HEK293 (cell line): Measurements from ENCODE around the gene TAP2.

Experiments used
- CTCF ChIA-PET: fragments of 350-600 bp; formaldehyde crosslinking; extraction: SDS; loops from one replicate; lab custom pipeline; 2021; ENCODE audit warnings: antibody characterized with exemption; lab: Yijun Ruan, JAX
- POLR2A ChIA-PET: fragments of 300-600 bp; formaldehyde crosslinking; extraction: SDS; loops from one replicate; lab custom pipeline; 2020; ENCODE audit warnings: antibody characterized with exemption, inconsistent platforms; lab: Yijun Ruan, JAX
- H3K27ac ChIP-seq: fragments of 200-500 bp; sonication (Bioruptor generic); 2 replicates; pipeline ENCODE4 v1.5.1; 2014; ENCODE audit warnings: low read depth, low read length, control low read depth, inconsistent platforms; ENCODE audit errors: extremely low read depth
- H3K36me3 ChIP-seq, 2 experiments: fragments of 200-500 bp in 1 of 2; sonication (Bioruptor generic) in 1 of 2; 1 replicate in 1 of 2; 2 replicates in 1 of 2; pipeline ENCODE4 v1.5.1; 2014 to 2017; ENCODE audit warnings: inconsistent platforms in 2 of 2, low read length in 2 of 2; ENCODE audit not compliant: control insufficient read depth in 2 of 2, insufficient read depth in 1 of 2
- H3K4me1 ChIP-seq: fragments of 200-500 bp; sonication (Bioruptor generic); 2 replicates; pipeline ENCODE4 v1.5.1; 2014; ENCODE audit warnings: mild to moderate bottlenecking, low read length, inconsistent platforms; ENCODE audit not compliant: control insufficient read depth, insufficient read depth
- H3K4me3 ChIP-seq: 2 replicates; pipeline ENCODE4 v1.5.1; 2011; ENCODE audit warnings: low read depth, mild to moderate bottlenecking, control low read depth, low read length, moderate library complexity
- H3K9me3 ChIP-seq: fragments of 200-500 bp; sonication (Bioruptor generic); 2 replicates; pipeline ENCODE4 v1.5.1; 2014; ENCODE audit warnings: low read depth, low read length, inconsistent platforms; ENCODE audit not compliant: control insufficient read depth, insufficient read depth
- MEIS1 ChIP-seq: sonication (generic); formaldehyde crosslinking; IDR thresholded peaks from 2 replicates; pipeline ENCODE4 v1.8.1; 2022; ENCODE audit warnings: missing genetic modification reagents, mild to moderate bottlenecking, borderline replicate concordance
- RBAK ChIP-seq: fragments of 450-650 bp; formaldehyde crosslinking; IDR thresholded peaks from 2 replicates; pipeline ENCODE4 v1.5.1; 2016; ENCODE audit warnings: missing biosample characterization, missing genetic modification characterization
- ZIC2 ChIP-seq: fragments of 450-650 bp; formaldehyde crosslinking; IDR thresholded peaks from 2 replicates; pipeline ENCODE4 v1.5.1; 2016; ENCODE audit warnings: missing biosample characterization, missing genetic modification characterization
- ZNF121 ChIP-seq: fragments of 450-650 bp; formaldehyde crosslinking; IDR thresholded peaks from 2 replicates; pipeline ENCODE4 v1.5.1; 2016; ENCODE audit warnings: missing biosample characterization, missing genetic modification characterization
- ZNF354C ChIP-seq: fragments of 450-650 bp; formaldehyde crosslinking; IDR thresholded peaks from 2 replicates; pipeline ENCODE4 v1.5.1; 2016; ENCODE audit warnings: missing biosample characterization, missing genetic modification characterization, low read depth, borderline replicate concordance
- ZNF366 ChIP-seq: fragments of 450-650 bp; formaldehyde crosslinking; conservative IDR thresholded peaks from 2 replicates; pipeline ENCODE4 v1.5.1; 2016; ENCODE audit warnings: missing biosample characterization, missing genetic modification characterization
- ZNF394 ChIP-seq: fragments of 450-650 bp; formaldehyde crosslinking; IDR thresholded peaks from 2 replicates; pipeline ENCODE4 v1.5.1; 2016; ENCODE audit warnings: missing biosample characterization, missing genetic modification characterization, mild to moderate bottlenecking, moderate library complexity, borderline replicate concordance
- ZNF48 ChIP-seq: fragments of 450-650 bp; formaldehyde crosslinking; IDR thresholded peaks from 2 replicates; pipeline ENCODE4 v1.5.1; 2016; ENCODE audit warnings: missing biosample characterization, missing genetic modification characterization
- ZNF548 ChIP-seq: fragments of 450-650 bp; formaldehyde crosslinking; IDR thresholded peaks from 2 replicates; pipeline ENCODE4 v1.5.1; 2016; ENCODE audit warnings: missing biosample characterization, missing genetic modification characterization
- ZNF571 ChIP-seq: fragments of 450-650 bp; formaldehyde crosslinking; IDR thresholded peaks from 2 replicates; pipeline ENCODE4 v1.5.0; 2017; ENCODE audit warnings: missing biosample characterization, missing genetic modification characterization
- ZNF600 ChIP-seq: fragments of 450-650 bp; formaldehyde crosslinking; IDR thresholded peaks from 2 replicates; pipeline ENCODE4 v1.5.1; 2016; ENCODE audit warnings: missing biosample characterization, missing genetic modification characterization
- ZNF626 ChIP-seq: fragments of 450-650 bp; sonication (Bioruptor Pico); formaldehyde crosslinking; IDR thresholded peaks from 2 replicates; pipeline ENCODE4 v1.5.1; 2018; ENCODE audit warnings: missing biosample characterization, missing genetic modification characterization, inconsistent platforms
- TF ChIP-seq, protein P1 (sequence below): fragments of 450-650 bp; formaldehyde crosslinking; IDR thresholded peaks from 2 replicates; pipeline ENCODE4 v1.5.1; 2017; ENCODE audit warnings: missing biosample characterization, missing genetic modification characterization
- TF ChIP-seq, protein P2 (sequence below): fragments of 450-650 bp; formaldehyde crosslinking; IDR thresholded peaks from 2 replicates; pipeline ENCODE4 v1.5.1; 2017; ENCODE audit warnings: missing biosample characterization, mild to moderate bottlenecking, missing genetic modification characterization, moderate library complexity
- TF ChIP-seq, protein P3 (sequence below): fragments of 450-650 bp; formaldehyde crosslinking; IDR thresholded peaks from 2 replicates; pipeline ENCODE4 v1.5.1; 2016; ENCODE audit warnings: missing biosample characterization, missing genetic modification characterization

The TAP2 gene

DNA sequence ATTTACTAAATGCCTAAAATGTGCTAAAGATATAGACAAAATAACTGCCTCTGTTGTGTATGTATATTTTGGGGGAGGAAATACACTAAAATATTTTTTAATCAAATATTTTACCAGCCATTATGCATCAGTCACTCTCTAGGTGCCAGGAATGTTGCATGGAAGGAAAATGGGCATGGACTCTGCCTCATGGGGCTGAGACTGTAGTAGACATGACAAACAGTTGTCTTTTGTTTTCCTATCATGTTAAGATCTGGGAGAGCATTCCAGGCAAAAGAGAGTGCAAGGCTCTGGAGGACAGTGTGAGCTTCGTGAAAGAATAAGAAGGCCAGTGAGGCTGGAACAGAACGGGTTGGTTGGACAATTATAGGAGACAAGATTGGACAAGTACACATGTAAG, 48.2 kb downstream of the TAP2 start:
- no peak overlapping the region for H3K27ac ChIP-seq
- POLR2A ChIA-PET: no interaction called here
- TF ChIP-seq RBAK (tag by site-specific recombination) (no peak), ZIC2 (tag by site-specific recombination) (no peak), ZNF354C (tag by site-specific recombination) (no peak), ZNF626 (tag by site-specific recombination) (no peak), ZNF394 (no peak), ZNF571 (tag by site-specific recombination) (no peak), ZNF48 (no peak), MEIS1 (CRISPR knock-in tag) (no peak), ZNF121 (tag by site-specific recombination) (no peak), ZNF600 (tag by site-specific recombination) (no peak), ZNF366 (no peak), ZNF548 (tag by site-specific recombination) (no peak)
- TF ChIP-seq, protein P1, sequence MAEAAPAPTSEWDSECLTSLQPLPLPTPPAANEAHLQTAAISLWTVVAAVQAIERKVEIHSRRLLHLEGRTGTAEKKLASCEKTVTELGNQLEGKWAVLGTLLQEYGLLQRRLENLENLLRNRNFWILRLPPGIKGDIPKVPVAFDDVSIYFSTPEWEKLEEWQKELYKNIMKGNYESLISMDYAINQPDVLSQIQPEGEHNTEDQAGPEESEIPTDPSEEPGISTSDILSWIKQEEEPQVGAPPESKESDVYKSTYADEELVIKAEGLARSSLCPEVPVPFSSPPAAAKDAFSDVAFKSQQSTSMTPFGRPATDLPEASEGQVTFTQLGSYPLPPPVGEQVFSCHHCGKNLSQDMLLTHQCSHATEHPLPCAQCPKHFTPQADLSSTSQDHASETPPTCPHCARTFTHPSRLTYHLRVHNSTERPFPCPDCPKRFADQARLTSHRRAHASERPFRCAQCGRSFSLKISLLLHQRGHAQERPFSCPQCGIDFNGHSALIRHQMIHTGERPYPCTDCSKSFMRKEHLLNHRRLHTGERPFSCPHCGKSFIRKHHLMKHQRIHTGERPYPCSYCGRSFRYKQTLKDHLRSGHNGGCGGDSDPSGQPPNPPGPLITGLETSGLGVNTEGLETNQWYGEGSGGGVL (tag by site-specific recombination): no peak
- TF ChIP-seq, protein P2, sequence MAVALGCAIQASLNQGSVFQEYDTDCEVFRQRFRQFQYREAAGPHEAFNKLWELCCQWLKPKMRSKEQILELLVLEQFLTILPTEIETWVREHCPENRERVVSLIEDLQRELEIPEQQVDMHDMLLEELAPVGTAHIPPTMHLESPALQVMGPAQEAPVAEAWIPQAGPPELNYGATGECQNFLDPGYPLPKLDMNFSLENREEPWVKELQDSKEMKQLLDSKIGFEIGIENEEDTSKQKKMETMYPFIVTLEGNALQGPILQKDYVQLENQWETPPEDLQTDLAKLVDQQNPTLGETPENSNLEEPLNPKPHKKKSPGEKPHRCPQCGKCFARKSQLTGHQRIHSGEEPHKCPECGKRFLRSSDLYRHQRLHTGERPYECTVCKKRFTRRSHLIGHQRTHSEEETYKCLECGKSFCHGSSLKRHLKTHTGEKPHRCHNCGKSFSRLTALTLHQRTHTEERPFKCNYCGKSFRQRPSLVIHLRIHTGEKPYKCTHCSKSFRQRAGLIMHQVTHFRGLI (tag by site-specific recombination): no peak
- TF ChIP-seq, protein P3, sequence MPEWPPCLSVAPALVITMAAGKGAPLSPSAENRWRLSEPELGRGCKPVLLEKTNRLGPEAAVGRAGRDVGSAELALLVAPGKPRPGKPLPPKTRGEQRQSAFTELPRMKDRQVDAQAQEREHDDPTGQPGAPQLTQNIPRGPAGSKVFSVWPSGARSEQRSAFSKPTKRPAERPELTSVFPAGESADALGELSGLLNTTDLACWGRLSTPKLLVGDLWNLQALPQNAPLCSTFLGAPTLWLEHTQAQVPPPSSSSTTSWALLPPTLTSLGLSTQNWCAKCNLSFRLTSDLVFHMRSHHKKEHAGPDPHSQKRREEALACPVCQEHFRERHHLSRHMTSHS (tag by site-specific recombination): no peak

More for the DNA sequence above, 48.2 kb downstream of the TAP2 start:
- CTCF ChIA-PET: interaction anchor here (0.8 to 11.3 kb wide), 4 partner anchors 23 to 374 kb away, joined by 3 to 179 read pairs (median 49); no protein-coding TSS in a partner anchor
- Histone ChIP-seq H3K36me3 (no peaks in the 10 kb centered on the region), H3K4me3 (no peak overlapping the region), H3K9me3 (no peaks in the 10 kb centered on the region), H3K4me1 (no peaks in the 10 kb centered on the region)
